ENCODE results near the gene CRYBB2.
"Not testable (repeated sequence)": the region's sequence is repeated elsewhere in the genome, so short reads cannot be mapped to it uniquely, and the experiment has no call there.

The CRYBB2 gene, protein sequence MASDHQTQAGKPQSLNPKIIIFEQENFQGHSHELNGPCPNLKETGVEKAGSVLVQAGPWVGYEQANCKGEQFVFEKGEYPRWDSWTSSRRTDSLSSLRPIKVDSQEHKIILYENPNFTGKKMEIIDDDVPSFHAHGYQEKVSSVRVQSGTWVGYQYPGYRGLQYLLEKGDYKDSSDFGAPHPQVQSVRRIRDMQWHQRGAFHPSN

DNA sequence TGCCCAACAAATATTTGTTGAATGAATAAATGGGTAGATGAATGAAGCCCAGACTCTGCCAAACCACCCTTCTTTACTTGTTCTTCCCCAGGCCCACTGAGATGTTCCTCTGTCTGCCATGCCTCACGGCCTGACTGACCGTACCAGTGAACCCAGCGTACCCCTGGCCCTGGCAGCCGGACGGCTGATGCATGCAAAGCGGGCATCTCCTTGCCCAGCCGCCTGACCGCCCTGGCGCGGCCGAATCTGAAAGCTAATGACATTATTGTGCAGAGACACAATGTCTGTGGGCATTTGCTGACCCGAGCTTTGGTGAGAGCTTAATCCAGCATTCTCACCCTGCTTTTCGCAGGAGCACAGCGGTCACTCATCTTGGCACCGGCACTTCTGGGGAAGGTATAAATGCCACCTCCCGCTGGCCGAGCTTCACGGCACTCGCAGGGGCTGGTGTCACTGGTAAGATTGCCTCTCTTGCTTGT lies at the start of gene CRYBB2:
TSS of gene CRYBB2 (plus strand) at position 429 of the 479 bp plus-strand sequence. CDS start 1,791 bp downstream, outside the sequence.
- no peak for DNase-seq

DNA sequence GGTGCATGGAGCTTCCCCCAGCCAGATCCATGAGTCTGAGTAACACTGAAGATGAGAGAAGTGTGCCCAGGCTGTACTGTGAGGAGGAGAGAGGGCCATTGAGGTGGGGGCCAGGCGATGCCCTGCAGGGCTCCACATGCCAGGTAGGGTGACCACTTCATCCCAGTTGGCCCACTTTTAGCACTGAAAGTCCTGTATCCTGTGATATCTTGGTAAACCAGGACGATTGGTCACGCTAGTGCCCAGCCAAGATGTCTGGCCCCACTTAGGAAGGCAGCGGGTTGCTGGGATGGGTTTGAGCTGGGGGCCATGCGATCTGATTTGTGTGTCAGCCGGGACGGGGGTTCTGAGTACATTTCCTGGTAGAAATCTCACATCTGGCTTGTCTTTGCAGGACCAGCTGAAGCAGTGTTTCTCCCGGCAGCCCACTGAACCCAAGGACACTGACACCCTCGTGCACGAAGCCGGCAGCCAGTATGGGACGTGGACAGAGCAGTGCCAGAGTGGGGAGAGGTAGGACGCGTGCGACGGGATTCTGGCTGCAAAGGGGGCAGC lies 48.9 kb upstream of the CRYBB2 start:
- no peak for DNase-seq

DNA sequence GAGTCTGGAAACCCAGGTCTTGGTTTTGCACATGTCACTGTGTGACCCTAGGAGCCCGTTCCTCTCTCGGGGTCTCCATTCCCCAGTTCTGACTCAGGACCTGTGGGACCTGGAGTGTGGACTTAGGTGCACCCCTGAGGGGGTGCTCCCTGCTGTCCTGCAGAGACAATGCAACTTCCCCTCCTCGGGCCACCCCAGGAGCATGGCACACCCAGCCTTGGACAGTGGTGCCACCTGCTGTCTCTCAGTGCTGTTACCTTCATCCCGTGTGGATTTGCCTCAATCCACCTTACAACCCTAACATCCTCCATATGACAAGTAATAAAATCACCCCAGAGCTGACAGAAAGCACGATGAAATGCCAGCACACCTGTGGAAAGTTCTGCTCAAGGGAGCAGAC lies 47.3 kb upstream of the CRYBB2 start:
- DNase-seq: peak; percentile 53

DNA sequence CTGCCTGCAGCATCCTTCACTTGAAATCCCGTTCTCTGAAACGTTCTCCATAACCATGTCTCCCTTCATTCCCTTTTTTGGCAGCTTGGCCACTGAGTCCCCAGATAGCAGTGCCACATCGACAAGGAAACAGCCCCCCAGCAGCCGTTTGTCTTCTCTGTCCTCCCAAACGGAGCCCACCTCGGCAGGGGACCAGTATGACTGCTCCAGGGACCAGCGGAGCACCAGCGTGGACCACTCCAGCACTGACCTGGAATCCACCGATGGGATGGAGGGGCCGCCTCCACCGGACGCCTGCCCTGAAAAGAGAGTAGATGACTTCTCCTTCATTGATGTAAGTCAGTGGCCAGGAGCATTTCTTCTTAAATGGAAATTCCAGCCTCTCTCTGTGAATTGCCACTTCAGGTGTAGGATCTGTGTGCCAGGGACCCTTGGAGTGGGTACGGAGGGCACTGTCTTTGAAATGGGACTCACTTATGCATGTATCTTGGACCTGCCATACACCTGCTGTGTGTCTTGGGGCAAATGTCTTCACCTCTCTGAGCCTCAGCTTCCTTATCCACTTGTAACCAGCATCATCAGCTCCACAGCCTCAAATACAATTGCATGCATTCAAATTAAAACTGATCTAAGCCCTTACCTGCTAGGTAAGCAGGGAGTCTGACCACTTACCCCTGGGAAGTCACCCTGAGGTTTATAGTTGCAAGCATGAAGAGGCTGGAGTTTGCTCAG lies 45.1 kb upstream of the CRYBB2 start:
- DNase-seq: no peak

DNA sequence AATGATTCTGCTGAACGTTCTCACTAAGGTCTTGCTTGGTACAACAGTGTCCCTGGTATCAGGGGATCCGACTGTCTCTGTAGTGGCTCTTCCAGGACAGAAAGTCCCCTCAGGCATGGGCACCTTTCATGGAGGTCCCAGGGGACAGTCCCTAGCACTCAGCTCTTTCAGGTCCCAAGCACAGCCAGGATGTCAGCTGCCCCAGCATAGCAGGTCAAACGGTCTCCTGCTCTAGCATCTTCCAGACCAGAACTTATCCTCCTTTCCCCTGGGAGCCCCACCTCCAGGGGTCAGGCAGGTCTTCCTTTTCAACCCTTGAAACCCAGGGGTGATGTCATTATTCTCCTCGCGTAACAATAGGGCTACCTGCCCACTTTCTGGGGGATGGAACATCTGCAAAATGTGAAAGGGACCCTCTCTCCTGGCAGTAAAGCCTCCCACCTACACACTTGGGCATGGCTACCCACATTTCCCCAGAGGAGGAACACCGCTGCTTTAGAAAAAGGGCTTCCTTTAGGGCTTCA lies 44.5 kb upstream of the CRYBB2 start:
- DNase-seq: no peak

DNA sequence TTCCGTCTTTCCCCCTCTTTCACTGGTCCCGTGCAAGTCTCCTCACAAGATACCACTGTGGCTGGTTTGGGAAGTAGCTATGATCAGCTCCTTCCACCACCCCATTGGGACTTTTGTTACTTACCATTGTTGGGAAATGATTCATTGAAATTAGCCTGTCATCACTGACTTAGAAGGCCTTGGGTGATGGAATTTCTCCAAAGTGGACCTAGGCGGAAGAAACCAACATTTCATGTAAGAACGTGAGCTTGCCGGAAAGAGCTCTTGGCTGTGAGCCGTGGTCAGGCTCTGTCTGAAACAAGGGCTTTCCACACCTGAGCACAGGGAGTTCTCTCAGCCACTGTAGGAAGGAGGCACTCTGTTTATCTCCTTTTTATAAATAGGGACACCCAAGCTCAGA lies 43.3 kb upstream of the CRYBB2 start:
- no peak for DNase-seq

DNA sequence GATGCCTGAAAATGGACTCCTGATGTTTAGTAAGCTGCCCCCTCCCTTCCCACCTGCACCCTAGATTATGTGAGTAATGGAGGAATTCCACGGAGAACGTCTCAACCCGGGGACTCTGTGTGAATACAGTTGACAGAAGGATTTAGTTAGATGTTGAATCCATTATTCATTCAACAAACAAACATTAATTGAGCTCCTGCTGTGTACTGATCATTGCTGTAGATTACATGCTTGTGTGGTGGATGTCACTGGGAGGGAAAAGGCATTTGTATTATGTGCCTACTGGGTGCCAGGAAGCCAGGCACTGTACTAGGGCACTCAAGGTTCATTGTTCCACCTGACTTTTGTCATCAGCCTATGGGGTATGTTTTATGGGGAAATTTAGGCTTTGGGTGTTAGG lies 42.6 kb upstream of the CRYBB2 start:
- no peak for DNase-seq

DNA sequence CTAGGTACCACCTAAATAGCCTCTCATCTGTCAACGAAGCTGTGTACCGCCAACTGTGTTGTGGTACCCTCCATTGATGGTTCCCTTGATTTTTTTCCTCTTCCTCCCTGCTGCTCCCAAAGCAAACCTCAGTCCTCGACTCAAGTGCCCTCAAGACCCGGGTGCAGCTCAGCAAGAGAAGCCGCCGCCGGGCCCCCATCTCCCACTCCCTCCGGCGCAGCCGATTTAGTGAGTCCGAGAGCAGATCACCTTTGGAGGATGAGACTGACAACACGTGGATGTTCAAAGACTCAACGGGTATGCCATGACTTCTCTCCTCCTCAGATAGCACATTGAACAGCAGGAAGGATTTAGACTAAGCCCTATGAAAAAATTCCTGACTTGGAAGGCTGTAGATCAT lies 42.2 kb upstream of the CRYBB2 start:
- DNase-seq: no peak

DNA sequence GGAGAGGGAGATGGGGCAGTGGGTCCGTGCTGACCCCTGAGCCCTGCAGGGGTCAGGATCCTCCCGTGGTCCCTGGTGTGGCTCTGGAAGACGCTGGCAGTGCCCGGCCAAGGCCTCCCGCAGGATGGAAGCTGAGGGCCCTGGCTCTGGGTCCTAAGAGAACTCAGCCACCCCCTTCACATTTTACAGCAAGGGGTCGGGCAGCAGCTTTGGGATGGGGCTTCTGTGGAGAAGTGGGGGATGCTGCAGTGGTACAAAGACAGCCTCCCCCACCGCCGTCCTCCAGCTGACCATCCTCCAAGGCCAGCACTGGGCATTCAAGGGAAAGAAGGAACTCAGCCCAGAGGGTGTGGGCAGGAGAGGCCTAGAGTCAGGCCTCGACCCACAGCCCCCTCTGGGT lies 41.5 kb upstream of the CRYBB2 start:
- no peak for DNase-seq

DNA sequence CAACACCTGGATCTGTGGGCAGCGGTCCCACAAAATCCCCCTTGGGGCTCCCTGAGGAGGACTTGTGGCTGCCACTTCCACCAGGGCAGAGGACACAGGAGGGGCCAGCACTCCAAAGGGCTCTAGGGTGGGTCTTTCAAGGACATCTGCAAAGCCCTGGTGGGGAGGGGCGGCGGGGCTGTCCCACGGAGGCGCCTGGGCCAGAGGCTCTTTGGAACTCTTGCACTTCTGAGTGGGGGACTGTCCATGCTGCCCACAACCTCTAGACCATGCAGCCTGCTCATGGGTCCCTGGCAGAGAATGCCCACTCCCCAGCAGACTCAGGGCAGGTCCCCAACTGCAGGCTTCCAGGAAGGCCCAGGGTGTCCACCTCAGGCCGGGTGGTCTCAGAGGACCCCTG lies 41.1 kb upstream of the CRYBB2 start:
- DNase-seq: not testable (repeated sequence)

DNA sequence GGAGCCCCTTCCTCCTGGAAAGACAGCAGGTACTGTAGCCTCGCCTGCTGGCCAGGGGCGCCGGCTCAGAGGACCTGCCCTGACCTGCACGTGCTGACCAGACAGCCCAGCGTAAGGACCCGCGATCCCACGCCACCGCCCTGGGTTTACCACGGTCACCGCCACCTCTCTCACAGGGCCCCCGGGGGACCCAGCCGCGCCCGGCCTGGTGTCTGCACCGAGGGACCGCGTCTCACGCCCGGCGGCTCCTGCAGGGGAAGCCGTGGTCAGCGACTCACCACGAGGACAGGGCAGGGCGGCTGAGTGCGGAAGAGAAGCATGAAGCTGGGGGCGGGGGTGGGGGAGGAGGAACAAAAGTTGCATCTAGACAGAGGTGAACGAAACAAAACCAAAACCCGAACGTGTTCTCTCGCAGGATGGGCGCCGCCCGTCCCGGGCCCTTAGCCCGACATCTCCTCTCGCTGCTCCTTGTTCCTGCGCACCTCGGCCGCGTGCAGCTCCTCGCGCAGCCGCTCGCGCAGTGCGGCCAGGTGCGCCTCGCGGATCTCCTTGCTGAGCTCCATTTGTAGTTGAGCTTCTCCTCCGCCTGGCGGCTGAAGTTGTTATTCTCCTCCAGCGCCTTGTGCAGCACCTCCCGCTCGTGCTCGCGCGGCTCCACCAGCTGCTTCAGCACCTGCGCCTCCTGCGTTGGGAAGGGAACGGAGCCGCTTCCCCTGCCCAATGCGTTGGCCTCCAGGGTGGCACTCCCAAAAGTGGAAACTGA lies 40.4 kb upstream of the CRYBB2 start:
- DNase-seq: not testable (repeated sequence)

DNA sequence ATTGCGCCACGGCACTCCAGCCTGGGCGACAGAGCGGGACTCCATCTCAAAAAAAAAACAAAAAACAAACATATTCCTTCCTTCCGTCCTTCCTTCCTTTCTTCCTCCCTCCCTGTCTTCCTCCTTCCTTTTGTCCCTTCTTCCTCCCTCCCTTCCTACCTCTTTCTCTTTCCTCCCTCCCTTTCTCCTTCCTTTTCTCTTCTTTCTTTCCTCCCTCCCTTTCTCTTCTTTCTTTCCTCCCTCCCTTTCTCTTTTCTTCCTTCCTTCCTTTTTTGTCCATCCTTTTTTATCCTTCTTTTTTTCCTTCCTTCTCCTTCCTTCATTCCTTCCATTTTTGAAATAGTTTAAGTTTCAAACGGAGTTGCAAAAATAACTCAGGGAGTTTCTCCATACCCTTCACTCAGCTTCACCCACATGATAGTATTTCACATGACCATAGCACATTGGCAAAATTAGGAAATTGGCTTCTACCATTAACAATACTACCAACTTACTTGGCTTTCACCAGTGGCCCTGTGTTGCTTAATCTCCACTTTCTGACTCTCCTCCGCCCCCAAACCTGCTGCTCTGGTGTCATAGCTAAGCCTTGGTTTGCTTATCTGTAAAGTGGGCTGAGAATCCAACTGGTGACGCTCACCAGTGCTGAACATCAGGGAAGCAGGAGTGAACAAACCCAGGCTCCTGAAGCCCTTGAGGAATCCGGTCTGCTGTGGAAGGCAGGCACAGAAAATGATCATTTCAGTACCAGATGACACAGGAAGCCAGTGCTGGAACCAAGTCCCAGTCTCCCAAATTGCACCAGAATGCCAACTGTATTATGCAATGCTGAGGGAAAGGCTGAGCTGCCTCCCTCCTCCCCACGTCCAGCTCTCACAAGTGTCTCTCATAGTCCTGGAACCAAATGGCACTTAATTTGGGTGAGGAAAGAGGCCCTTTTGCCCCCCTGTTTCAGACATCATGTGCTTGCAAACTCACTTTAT lies 37.0 kb upstream of the CRYBB2 start:
- DNase-seq: no peak

DNA sequence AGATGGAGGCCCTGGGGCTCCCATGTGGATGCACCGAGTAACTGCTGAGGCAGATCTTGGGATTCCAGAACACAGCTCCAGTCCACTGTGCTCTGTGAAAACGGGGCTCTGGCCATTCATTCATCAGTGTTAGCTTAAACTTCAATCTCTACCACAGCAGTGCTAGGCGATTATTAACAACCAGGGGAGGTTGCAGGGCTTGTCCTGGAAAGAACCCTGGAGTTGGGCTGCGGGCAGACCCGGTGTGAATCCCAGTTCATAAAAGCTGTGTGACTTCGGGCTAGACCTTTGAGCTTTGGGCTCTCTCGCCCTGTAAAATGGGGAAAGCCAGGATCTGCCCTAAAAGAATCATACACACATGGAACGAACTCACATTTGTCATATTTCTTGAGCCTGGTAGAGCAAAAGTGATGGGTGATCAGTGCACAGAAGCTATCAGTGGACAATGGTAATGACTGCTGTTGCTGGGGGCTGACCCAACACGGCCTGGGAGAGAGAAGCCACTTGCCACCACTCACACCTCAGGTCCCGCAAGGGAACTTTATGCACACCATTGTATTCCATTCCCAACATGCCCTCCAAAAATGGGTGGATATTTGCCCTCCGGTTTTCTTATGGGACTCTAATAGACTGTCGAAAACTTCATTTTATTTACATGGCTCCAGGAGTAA lies 35.4 kb upstream of the CRYBB2 start:
- DNase-seq: no peak

DNA sequence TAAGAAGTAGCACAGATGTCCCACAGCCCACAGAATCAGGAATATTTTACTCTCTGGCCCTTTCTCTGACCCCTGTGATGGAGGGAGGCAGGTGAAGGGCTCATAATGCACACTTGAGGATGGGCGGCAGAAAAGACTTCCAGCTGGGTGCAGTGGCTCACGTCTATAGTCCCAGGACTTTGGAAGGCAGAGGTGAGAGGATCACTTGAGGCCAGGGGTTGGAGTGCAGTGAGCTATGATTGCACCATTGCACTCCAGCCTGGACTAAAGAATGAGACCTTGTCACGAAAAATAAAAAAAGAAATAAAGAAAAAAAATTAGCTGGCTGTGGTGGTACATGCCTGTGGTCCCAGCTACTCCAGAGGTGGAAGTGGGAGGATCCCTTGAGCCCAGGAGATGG lies 33.3 kb upstream of the CRYBB2 start:
- DNase-seq: no peak

DNA sequence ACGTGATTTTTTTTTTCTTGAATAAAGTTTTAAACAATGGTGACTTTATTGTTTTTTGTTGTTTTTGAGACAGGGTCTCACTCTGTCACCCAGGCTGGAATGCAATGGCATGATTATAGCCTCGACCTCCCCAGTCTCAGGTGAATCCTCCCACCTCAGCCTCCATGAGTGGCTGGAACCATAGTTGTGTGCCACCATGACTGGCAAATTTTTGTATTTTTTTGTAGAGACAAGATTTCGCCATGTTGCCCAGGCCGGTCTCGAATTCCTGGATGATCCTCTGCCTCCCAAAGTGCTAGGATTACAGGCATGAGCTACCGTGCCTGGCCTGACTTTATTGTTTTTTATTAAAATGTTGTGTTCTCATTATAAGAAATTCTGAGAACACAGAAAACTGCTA lies 32.0 kb upstream of the CRYBB2 start:
- DNase-seq: no peak

DNA sequence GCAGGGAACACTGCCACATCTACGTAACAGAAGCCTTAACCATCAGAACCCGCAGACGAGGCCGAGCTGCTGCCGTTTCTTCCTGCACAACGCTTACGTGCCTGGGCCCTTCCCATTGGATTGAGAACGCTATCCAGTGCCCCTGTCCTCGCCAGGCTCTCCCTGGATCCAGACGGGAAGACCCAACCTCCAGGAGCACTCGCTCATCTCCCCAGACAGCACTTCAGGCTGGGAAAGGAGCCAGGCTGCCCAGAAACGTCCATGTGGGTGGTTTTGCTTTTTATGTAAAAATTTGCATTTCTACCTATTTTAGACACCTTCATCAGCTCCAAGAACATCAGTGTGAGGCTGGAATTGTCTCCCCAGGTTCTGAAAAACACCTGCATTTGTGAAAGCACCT lies 27.0 kb upstream of the CRYBB2 start:
- no peak for DNase-seq

DNA sequence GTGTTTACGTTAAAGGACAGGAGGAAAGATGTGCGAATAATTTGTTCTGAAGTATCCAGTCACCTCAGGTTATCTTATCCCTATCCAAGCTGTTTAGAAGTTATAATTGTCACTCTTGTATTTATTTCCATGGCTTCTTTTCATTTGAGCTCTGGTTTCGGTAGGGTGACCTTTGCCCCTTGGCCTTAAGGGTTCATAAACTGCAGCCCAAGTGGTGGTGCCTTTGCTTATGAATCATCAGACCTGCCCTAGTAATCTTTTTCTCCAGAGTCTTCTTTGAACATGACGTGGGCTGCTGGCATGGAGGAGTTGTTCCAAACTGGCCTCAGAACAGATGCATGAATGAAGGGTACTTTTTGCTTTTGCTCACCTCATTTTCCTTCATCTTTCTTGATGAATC lies 26.3 kb upstream of the CRYBB2 start:
- DNase-seq: no peak

DNA sequence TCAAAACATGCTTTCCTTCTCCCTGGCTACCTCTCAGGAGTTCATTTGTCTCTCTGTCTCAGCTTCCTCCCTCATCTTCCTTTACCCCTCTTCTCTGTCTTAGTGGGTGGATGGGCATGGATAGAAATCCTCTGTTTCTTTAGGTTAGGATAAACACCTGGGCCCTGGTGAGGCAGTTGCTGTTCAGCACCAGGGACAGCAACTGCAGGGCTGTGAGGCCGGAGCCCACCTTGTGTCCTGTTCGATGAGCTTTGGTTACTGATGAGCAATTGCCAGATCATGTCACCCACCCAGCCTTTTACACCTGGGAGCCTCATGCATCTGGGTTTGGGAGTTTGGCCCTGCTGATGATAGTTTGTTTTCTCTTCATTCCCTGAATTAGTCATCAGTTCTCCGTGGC lies 25.9 kb upstream of the CRYBB2 start:
- DNase-seq: no peak

DNA sequence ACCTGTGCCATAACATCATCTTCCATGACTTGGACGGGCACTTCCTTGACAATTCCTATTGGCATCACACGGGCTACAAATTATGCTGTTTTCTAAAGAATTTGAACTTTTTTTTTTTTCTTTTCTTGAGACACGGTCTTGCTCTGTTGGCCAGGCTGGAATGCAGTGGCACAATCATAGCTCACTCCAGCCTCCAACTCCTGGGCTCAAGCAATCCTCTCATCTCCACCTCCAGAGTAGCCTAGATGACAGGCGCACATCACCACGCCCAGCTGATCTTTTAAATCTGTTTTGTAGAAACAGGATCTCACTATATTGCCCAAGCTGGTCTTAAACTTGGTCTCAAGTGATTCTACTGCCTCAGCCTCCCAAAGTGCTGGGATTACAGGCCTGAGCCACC lies 23.1 kb upstream of the CRYBB2 start:
- DNase-seq: no peak

DNA sequence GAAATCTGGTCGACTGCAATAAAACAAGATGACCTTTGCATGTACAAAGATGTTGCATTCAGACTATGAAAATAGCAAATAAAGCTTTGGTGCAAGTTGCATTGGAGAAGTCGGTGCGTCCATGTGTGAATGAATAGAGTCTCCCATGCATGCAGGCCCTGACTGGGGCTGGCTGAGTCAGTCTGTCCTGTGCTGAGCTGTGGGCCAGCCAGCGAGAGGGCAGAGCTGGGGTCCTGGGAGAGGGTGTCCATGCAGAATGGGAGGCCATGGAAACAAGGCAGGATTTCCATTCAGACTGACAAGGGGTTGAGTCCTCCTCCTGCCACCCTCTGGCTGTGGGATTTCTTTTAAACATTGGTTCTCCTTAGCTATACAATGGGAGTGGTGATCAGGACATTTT lies 22.1 kb upstream of the CRYBB2 start:
- DNase-seq: no peak

DNA sequence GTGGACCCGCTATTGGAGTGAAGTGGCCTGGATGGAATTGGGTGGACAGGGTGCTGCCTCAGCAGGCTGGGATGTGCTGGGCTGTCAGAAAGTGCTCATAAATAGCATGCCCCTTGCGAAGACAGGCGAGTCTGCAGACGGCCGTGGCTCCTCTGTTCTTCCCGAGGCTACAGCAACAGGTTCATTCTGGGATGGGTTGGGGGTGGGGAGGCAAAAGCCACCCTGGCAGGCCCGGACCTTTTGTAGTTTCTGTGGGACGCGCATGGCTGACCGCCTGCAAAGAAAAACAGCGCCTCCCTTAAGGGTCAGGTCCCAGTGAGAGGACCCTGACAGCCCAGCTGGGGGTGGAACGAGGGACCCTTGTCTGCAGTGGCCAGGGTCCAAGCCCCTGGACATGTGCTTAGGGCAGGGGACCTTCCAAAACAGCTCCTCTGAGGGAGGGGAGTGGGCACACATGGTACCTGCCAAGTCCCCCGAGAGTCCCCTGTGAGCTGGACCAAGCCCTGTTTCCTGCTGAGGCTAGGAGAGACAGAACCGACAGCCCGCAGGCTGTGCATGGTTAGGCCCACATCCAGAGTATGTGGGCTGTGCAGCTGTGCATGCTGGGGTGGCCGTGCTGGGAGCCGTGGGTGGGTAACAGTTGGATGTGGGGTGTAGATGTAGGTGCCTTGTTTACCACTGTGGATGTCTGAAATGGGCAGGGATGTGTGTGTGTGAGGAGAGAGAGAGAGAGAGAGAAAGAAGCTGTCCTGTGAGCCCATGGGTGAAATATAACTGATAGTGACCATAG lies 19.5 kb upstream of the CRYBB2 start, which contains the start of gene CRYBB3:
TSS of gene CRYBB3 (plus strand) at position 128 of the 790 bp plus-strand sequence. CDS start 1,539 bp downstream, outside the sequence.
- no peak for DNase-seq

All from activated CD4-positive, alpha-beta T cell treated with anti-CD3 and anti-CD28 coated beads for 48 hours (primary cell).